Measurements from ENCODE around the gene PRKAR2B.
"Not testable (repeated sequence)": the region's sequence is repeated elsewhere in the genome, so short reads cannot be mapped to it uniquely, and the experiment has no call there.

PRKAR2B gene

DNA sequence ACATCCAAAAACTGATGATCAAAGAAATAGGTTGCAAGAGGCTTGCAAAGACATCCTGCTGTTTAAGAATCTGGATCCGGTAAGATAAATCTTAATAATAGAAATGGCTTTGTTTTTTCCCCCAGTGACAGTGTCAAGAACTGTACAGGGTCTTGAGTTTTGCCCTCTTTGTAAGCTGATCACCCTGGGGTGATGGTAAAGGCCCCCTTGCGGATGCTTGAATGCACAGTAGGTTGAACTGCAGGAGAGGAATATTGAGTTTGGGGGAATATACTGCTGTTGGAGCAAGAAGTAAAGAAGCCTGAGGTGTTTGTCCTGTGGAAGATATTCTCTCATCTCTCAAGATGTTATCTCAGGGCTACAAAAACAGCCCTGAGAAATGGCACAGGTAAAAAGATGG, 83.7 kb downstream of the PRKAR2B start:
- no peak for DNase-seq

DNA sequence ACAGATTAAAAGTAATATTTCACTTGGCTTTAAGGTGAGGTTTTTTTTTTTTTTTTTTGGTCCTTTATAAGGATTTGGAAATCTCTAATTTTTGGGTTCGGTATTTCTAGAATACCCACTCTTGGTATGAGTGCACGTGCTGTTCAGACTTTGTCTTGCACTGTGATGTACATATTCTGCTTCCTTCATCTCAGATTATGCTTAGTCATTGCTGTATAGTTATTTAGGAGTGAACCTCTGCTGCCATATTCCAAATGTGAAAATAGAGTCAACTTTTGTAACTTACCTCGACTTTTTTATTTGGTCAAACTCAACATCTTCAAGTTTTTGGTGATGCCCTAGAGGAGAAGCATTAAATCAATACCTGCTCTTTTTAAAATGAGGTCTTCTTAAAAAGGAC, 84.2 kb downstream of the PRKAR2B start:
- no peak for DNase-seq

DNA sequence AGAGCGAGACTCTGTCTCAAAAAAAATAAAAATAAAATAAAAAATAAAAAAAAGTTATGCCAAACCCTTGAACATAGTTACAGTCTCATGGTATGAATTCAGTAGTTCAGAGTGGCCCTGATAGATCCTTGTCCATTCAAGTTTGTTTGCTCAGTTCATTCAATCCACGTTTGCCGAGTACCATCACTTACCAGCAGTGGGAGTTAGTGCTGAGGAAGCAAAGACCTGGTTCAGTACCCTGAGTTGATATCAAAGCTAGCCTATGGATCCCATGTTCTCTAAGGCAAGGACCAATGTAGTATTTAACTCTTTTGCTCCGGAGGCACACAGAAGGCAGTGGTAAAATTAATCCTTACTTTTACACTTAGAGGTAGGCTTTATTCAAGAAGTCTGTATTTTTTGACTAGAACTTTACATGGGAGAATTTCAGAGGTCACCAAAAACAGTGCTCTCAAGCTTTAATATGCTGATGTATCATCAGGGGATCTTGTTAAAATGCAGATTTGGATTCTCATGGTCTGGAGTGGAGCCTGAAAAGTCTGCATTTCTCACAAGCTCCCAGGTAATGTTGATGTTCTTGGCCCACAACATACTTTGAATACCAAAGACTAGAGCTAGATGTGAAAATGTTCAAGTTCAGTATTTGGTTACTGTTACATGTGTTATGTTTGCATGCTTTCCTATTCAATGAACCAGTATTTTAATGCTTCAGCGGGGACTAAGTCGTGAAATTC, 86.1 kb downstream of the PRKAR2B start:
- no peak for DNase-seq

DNA sequence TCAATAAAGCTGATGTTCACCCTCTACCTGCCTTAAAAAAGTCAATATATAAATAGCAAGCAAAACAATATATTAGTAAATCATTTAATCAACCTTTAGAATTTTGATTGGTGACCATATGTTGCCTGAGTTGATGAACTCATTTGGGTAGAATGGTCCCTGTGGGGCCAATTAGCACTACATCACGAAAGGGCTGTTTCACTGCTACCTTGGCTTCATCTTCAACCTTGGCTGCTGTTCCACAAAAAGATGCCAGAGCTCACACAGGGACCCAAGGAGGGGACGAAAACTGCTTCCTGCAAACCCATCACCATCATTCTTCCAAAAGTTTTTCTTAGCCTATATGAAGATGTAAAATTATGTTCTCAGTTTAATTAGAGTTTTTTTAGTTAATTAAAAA, 88.9 kb downstream of the PRKAR2B start:
- DNase-seq, result peak; percentile 57

DNA sequence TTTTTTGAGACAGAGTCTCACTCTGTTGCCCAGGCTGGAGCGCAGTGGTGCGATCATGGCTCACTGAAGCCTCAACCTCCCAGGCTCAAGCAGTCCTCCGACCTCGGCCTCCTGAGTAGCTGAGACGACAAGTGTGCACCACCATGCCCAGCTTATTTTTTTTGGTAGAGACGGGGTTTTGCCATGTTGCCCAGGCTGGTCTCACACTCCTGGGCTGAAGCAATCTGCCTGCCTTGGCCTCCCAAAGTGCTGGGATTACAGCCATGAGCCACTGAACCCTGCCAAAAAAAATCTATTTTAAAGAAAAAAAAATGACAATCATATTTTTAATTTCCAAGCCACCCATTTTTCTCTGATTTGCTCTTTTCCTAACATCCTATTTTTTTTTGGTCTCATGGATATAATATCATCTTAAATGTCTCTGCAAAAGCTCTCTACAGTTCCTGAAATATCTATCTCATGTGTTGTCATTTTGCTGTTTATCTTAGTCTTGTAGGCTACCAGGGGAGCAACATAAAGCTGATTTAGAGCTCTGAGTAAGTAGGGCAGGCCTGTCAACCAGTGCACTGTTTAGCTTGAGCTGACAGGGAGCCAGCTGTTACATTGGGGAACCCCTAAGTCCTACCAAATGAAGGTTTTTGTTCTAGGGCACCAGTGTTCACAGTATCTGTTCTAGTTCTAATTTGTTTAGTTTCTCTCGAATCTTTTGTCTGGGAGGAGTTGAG, 94.4 kb downstream of the PRKAR2B start:
- DNase-seq, result no peak

DNA sequence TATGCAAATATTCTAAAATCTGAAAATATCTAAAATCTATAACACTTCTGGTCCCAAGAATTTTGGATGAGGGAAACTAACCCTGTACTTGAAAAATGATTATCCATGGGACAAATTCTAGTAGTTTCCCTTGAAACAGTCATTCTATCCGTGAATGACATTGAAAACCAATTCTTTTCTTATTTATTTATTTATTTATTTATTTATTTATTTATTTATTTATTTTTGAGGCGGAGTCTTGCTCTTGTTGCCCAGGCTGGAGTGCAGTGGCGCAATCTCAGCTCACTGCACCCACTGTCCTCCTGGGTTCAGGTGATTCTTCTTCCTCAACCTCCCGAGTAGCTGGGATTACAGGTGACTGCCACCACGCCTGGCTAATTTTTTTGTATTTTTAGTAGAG, 99.4 kb downstream of the PRKAR2B start:
- DNase-seq, result not testable (repeated sequence)

DNA sequence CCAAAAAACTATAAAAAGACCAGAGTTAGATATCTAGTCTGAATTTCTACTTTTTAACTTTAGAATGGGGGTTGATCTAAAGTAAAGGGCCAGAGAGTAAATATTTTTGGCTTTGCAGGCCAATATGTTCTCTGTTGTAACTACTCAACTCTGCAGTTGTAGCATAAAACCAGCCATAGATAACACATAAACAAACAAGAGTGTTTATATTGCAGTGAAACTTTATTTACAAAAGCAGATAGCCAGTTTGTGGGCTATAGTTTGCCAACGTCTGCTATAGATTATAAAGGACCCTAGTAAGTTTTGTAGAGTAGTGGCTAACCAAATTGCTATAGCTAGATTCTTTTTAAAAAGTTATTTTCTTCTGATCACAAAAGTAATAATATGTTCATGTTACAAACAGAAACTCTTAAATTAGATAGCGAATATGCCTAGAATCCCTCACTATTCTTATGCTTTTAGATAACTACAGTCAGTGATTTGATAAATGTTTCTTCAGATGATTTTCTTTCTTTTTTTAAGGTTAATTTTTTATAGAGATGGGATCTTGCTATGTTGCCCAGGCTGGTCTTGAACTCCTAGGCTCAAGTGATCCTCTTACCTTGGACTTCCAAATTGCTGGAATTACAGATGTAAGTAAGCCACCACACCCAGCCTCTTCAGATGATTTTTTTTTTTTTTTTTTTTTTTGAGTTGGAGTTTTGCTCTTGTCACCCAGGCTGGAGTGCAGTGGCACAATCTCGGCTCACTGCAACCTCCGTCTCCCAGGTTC, 100.7 kb downstream of the PRKAR2B start:
- no peak for DNase-seq

DNA sequence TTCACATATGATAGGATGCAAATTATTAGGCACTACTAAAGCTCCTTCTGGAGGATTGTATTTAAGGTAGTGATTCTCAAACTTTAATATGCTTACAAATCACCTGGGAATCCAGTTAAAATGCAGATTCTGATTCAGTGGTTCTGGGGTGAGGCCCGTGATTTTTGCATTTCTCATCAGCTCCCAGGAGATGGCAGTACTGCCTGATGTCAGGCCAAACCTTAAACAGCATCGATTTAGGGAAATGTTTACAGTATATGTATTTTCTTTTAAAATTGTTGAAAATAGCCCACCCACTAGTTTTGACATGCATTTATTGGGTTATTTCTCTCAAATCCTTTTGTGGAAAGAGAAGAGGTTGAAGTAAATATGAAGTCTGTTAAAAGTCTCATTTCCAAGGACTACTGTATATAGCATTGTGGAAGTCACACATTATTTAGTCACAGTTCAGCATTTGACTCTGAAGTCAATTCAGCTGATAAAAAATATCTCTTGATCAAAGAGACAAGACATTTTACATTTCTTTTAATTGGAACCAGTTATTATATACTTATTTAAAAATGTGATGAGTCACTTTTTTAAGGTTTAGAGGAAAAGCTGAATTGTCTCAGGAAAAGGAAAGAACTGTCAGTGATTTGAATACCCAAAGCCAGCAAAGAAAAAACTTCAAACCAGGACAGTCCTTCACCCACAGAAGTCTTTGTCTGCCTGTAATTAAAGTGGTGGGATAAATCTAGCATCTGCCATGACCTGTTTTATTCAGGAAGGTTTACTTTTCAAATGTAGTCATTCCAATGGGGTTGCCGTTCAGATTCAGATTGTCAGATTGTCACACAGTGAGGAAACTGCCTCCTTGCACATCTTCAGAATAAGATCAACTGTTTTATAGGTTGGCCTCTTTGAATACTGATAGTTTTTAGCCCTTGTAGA, 103.2 kb downstream of the PRKAR2B start:
- peak; percentile 43 for DNase-seq

DNA sequence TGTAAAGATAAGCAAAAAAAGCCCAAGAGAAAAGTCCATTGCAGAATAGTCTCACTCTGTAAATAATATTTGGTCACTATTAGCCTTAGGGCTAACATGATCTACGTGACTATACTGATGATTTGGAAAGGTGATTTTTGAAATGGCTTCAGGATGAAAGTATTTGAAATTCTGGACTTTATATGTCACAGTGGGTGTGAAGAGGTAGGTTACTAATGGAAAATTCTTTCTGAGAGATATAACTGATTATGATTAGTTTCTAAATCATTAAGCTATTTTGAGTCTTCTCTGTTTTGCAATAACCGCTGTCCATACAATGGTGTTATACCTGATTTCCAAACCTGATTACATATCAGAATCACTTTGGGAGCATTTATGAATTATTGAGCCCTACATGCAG, 104.2 kb downstream of the PRKAR2B start:
- DNase-seq, result no peak

DNA sequence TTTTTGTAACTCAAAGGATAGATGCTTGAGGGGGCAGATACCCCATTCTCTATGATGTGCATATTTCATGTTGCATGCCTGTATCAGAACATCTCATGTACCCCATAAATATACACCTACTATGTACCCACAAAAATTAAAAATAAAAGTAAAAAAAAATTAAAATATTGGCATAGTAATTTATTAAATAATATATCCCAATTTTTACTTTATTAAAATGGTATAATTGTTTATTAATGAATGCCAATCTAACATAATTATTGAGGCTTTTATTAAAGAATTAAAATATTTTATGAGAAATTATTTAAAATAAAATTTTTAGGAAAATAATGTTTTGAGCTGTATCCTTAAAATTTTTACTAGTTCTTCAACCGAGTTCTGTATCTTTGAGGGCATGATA, 105.4 kb downstream of the PRKAR2B start:
- DNase-seq, result no peak

DNA sequence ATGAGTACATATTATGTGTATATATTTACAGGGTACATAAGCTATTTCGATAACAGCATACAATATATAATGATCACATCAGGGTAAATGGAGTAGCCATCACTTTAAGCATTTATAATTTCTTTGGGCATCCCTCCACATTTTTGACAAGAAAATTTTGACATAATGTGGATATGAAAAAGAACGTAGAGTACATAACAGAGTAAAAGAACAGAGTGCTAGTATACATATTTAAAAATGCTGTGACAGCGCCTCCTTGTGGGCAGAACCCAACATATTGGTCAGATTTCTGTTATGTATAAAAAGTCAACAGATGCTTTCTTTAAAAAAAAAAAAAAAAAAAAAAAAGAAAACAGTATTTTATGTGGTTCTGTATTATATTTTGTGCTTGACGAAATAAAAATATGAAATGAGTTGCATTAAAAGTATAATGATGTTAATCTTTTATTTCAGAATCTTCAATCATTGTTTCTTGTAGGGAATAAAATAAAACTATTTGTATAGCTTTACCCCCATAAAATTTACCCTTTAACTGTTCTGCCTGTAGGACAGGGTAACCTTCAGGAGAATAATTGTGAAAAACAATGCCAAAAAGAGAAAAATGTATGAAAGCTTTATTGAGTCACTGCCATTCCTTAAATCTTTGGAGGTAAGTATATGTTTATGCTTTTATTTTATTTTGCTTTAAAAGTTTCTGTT, 106.0 kb downstream of the PRKAR2B start:
- DNase-seq, result peak; percentile 83

DNA sequence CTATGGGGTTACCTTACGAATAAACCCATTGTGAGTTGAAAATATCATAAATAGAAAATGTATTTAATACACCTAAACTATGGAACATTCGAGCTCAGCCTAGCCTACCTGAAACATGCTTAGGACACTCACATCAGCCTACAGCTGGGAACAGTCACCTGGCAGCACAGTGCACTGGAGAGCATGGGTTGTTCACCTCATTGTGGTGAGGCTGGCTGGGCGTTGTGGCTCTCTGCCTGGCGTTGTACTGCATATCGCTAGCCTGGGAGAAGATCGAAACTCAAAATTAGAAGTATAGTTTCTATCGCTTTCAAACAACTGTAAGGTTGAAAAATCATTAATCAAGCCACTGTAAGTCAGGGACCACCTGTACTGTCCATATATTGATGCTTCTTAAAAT, 107.0 kb downstream of the PRKAR2B start:
- no peak for DNase-seq

DNA sequence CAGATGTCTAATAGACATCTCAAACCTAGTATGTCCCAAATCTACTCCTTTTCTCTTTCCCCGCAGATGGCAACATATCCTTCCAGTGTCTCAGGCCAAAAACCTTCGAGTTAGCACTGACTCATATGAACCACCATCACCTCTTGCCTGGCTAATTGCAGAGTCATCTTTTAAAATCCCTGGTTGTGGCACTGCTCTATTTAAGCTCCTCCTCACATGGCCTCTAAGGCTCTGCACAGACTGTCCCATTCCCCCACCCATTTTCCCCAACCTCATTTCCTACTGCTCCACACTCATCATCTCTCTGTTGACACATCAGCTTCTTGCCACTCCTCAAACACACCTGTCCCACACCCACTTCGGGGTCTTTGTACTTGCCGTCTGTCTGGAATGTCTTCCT, 107.5 kb downstream of the PRKAR2B start:
- no peak for DNase-seq

DNA sequence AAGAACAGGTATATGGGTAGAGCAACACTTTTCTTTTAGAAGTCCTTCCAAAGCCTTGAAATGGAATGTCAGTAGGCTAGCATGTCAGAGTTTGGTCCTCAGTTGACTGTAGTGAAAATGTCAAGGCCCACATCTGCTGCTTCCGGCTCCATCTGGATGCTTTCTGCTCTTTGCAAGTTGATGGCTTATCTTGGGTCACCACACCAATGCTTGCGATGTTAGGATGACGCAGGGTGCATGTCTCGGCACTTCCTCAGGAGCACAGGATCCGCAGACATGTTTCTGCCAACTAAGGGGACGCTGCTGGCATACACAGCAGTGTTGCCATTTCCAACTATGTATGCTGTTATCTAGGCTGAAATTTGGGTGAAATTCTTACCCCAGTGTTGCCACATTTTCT, 110.3 kb downstream of the PRKAR2B start:
- DNase-seq, result no peak

DNA sequence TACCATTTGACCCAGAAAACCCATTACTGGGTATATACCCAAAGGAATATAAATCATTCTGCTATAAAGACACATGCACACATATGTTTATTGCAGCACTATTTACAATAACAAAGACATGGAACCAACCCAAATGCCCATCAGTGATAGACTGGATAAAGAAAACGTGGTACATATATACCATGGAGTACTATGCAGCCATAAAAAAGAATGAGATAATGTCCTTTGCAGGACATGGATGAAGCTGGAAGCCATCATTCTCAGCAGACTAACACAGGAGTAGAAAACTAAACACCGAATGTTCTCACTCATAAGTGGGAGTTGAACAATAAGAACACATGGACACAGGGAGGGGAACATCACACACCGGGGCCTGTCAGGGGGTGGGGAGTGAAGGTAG, 111.2 kb downstream of the PRKAR2B start:
- not testable (repeated sequence) for DNase-seq

DNA sequence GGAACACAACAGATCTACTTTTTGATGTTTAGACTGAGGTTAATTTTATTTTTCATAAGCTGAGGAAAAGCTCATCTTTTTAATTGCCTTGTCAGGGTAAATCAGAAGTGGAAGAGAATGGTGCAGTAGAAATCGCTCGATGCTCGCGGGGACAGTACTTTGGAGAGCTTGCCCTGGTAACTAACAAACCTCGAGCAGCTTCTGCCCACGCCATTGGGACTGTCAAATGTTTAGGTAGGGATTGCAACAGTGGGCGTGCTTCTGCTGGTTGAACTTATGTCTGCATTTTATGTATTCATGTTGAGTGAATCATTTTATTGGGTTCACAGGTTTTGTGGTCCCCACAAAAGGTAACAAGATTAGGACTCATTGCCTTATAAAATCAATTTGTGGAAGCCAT, 112.6 kb downstream of the PRKAR2B start:
- no peak for DNase-seq

DNA sequence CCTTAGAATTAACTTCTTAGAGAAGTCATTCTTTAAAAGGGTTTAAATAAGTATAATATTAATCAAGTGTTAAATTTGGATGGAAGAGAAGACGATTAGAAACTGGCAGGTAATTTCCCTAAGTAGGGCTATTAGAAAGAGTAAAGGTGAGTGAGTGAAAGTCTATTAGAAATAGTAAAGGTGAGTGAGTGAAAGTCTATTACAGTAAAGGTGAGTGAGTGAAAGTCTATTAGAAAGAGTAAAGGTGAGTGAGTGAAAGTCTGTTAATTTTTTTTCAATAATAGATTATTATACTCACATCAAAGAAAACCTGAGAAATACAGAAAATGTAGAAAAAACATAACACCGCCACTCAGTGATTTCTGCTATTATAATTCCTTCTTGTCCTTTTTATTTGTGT, 113.5 kb downstream of the PRKAR2B start:
- DNase-seq, result no peak

DNA sequence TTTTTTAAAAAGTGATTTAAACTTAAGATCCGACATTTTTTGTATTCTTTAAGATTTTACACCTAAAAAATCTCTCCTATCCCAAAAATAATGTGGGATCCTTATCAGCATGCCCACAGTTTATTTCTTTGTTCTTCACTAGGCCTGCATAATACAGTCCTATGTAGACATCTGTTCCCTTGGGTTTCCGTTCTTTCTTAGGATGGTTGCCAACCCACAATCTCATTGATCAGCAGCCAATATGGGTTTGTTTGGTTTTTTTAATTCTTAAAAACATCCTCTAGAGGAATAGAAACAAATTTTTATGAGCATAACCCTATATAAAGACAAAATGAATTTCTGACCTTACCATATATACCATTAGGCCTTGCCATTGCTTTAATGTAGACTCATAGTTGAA, 115.9 kb downstream of the PRKAR2B start:
- DNase-seq, result no peak

DNA sequence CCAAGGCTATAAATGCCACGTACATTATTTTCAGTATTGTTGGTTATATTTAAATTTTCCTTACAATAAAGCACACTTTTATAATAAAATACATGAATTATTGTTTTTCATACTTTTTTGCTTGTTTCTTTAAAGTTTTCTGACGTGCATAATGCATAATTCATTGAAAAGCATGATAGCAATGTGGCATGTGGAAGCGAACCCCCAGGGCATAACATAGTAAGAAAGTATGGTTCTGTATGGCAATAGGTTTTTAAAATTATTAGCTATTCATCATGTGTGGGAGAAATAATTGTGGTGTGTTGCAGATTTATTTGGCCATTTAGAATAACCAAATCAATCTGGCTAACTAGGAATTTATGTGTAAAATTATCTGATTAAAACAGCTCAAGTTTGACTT, 116.9 kb downstream of the PRKAR2B start:
- no peak for DNase-seq

DNA sequence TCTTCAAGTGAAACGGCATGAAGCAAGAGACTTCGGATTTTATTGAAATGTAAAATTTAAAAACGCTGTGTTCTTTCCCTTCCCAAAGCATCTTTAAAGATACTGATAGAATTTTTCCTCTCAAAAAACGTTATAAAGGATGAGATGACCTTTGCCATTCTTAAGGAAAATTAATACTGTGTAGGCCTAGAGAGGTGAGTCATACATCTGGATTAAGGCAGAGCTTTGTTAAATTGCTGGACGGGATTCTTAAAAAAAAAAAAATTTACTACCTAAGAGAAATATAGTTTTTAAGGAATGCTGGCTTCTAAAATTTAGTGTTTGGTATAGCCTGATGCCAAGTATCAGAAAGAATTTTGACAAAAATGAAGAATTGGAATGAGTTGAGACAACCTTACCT, 118.0 kb downstream of the PRKAR2B start:
- no peak for DNase-seq

DNA sequence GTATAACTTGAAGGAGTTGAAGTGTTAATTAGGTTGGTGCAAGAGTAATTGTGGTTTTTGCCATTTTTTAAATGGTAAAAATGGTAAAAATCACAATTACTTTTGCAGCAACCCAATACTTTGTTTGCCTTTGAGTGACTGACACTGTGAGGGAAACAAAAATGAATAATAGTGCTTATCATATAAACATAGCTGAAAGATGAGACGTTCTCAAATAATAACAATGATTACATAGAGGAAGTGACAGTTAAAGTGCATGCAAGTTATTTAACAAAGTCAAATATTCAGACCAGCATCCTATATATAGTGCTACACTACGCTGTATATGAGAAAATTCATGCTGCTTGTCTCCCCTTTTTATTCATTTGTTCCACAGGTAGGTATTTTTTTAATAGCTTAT, 119.6 kb downstream of the PRKAR2B start:
- DNase-seq, result no peak

DNA sequence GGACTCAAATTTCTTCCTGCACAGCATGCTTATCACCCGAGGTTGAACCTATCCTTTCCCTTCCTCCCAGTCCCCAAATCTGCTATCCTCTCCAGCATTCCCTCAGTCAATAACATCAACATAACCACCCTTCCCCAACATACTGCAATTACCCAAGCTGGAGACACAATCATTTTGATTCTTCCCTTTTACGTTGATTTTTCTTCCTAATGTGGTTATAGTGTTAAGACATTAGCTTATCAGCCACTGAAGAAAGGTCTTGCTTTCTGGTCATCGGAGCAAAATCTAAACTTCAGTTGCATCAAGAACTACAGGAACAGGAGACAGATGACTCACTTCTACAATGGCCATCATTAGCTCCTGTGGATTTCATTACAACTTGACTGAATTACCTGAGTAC, 120.8 kb downstream of the PRKAR2B start:
- DNase-seq, result no peak
